GM18873 (cell line): Measurements from ENCODE around the gene ELP1.
A peak's percentile ranks its signal among the peaks of the same experiment; 100 is the strongest.
"Not testable (repeated sequence)": the region's sequence is repeated elsewhere in the genome, so short reads cannot be mapped to it uniquely, and the experiment has no call there.

Experiments used
- ATAC-seq: cut with Tn5 transposase; IDR thresholded peaks from one replicate; pipeline ENCODE4 v1.9.1; 2021; ENCODE audit warnings: mild to moderate bottlenecking, moderate library complexity, moderate number of reproducible peaks; ENCODE audit not compliant: unreplicated experiment, low FRiP score

Gene ELP1

GRCh38 chr9:108933718-108934322 lies at the start of gene ELP1:
TSS of gene ELP1 (minus strand) at chr9:108934124. CDS start at chr9:108931146, 2,978 bp downstream.
- ATAC-seq, result peak; percentile 76

DNA sequence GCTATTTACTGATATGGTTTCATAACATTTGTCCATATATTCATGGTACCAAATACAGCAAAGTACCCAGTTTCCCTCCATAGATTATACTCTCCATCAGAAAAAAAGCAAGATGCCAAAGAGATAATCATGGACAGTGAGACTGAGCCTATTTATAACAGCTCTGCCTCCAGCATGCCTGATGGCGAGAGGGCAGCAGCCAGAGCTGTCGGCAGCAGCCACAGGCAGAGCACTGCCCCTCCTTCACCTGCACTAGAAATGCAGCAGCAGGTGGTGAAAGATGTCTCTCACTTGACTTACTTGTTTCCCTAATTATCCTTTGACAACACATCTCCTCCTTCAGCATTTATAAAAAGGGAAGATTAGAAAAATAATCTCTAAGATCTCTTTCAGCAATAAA lies 47.0 kb upstream of the ELP1 start:
- ATAC-seq, result no peak

DNA sequence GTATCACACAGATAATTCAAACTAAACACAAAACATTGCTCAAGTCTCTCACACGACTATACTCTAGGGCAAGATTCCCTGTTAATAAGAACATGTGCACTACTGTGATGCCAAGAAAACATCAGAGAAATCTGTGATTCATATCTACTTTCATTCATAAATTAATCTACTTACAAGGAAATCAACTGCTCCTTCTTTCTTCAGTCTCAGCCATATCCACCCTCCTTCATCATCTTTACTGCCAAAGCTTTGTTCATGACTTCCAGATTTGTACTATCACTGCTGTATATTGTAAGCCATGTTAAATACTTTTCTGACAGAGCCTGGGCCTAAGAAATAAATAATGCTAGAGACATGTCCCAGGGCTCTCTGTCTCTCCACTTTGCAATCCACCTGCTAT lies 44.3 kb upstream of the ELP1 start:
- ATAC-seq, result no peak

DNA sequence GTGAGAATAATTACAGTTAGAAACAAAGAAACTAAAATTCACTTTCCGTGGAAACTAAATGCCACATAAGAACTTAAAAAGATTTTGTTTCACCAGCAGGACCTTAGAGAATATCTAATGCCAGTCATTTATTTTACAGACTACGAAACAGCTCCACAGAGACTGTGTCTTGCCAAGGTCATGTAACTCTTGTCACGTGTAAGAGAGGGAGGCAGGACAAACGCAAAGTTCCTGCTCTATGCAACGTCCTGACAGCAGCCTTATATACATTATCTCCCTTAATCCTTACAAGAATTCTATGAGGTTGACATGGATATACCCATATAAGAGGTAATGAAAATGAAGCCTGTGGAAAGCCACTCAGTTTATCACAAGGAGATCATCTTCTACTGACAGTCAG lies 40.0 kb upstream of the ELP1 start:
- ATAC-seq, result no peak

GRCh38 chr9:108972626-108973209 lies 38.8 kb upstream of the ELP1 start:
- ATAC-seq, result no peak

GRCh38 chr9:108972186-108972585 lies 38.3 kb upstream of the ELP1 start:
- ATAC-seq, result no peak

GRCh38 chr9:108971392-108971791 lies 37.5 kb upstream of the ELP1 start:
- ATAC-seq, result not testable (repeated sequence)

- no peak for ATAC-seq
These were observed 34.0 kb upstream of the ELP1 start for GRCh38 chr9:108967916-108968315.

- ATAC-seq, result no peak
These were observed 29.7 kb upstream of the ELP1 start for GRCh38 chr9:108963459-108964143.

- ATAC-seq, result no peak
These were observed 27.2 kb upstream of the ELP1 start for GRCh38 chr9:108961151-108961550.

DNA sequence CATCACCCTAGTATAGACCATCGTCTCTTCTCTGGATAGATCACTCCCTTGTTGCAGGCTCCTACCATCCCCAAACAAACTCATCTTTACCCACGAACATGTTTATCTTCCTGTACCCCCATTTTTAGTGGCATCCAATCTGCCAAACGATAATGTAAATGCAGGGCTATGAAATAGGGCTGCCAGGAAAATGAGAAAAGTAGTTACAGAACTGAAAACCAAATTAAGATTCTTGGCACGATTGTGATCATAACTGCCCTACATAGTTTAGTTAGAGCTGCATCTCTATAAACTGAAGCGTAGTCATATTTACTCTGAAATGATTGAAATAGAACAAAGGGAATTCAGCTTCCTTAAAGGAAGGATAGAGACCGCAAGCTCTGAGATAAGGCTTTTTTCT lies 26.4 kb upstream of the ELP1 start:
- no peak for ATAC-seq

- ATAC-seq, result no peak
These were observed 22.7 kb upstream of the ELP1 start for GRCh38 chr9:108956631-108957026.

DNA sequence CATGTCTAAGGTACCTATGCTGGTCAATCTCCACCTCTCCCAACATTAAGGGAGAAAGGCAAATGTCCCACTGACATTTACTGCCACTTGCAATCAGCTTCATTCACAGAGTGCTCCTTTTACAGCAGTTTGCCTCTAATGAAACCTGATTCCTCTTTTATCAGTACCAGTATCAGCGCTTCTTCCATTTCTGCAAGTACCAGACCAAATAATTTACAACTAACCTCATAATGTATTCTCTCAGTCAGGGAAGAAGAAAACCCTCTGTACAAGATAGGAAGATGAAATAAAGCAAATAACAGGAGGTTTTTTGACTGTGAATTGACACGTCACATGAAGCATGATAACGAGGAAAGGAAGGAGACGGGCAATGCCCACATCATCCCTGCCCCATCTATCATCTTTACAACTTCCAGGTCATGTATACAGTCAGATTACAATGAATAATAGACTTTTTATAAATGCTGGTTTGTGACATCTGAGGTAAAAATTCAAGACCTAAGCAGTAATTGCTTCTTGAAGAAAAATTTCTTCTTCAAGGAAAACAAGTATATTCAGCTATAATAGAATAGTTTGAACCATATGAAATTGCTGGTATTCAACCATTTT lies 22.2 kb upstream of the ELP1 start:
- ATAC-seq, result no peak

DNA sequence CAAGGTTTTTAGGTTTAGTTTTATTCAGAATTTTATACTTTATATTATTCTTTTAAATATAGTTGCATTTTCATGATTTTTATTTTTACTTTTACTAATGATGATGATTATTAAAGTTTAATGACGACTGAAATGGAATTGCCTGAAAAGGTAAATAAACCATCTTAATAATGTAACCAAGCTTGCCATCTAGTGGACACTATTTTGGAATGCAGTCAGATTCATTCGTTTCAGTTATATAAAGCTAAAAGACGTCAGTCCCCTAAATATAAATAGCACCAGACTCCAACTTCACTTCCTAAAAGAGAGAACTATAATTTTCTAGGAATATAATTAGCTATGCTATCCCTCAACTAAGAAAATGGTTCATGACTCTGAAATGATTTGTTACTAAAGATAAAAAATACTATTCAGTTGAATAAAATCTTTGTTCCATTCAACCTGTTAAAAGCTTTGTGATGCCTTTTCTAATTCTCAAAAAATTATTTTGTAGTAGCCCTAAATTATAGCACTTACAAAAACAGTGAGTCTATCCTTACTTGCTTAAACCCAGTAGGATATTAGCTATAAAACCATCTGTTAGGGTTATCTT lies 20.2 kb upstream of the ELP1 start:
- no peak for ATAC-seq

DNA sequence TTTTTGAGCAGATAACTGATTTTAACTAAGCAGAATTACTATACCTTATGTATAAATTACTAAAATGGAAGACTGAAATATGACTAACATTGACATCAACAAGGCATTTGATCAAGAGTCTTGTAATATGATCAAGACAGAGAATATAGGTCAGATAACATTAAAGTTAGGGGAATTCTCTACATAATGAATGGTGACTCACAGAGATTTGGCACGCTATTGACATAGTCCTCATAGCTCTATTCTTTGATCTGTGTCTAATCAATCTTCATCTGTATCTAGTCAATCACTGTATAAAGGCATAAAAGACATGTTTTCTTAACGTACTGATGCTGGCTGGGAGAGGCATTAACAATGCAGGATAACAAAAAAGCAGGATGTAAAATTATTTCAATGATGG lies 17.7 kb upstream of the ELP1 start:
- ATAC-seq, result no peak

GRCh38 chr9:108950168-108950567 lies 16.2 kb upstream of the ELP1 start:
- no peak for ATAC-seq

DNA sequence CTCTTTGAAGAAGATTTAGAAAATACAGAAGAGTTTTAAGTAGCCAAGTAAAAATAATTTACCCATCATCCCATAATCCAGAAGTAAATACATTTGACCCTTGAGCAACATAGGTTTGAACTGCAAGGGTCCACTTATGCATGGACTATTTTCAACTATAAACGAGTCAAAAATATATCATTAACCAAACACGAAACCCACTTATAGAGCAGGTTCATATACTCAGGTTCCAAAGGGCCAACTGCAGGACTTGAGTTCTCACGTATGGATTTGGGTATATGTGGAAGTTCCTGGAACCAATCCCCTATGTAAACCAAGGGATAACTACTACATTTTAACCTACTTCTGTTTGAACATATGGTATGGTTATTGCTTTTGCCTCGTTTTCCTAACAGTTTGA lies 6.1 kb upstream of the ELP1 start:
- no peak for ATAC-seq

- no peak for ATAC-seq
These were observed 3.8 kb upstream of the ELP1 start for GRCh38 chr9:108937561-108938305.

DNA sequence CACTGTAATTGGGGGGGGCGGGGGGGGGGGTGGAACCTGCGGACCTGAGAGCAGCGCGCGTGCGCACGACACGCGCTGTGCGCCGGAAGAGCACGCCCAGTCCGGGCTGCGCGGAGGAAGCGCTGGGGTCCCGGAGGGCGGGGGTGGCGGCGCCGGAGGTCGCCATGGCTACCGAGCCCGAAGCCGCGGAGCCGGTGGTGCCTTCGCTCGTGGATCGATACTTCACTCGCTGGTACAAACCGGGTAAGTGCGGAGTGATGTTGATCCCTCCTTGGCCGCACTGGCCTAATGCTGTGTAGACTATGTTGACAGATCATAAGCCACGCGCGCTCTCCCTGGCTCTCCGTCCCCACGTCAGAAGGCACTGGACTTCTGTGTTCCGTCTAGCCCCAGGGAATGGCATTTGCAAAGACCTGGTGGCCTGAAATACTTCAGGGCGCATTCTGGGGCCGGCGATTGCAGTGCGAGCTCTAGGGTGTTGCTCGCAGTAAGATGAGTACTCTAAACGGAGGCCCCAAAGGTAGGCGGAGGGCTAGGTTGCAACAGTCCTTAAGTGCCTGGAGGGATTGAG lies 484 bp upstream of the ELP1 start, which contains the start of gene ABITRAM:
ABITRAM (plus strand) TSS at position 78 of the 571 bp plus-strand sequence; CDS start at position 165, 87 bp downstream.
- peak; percentile 59 for ATAC-seq

GRCh38 chr9:108933231-108933717 lies 650 bp downstream of the ELP1 start:
- no peak for ATAC-seq
